ENCODE results near the gene TCAP.

GRCh38 chr17:39714234-39714633, 49.1 kb downstream of the TCAP start:
- TF ChIP-seq CTCF (IDR thresholded peaks at IDR 0.05; ENCODE audit: insufficient read depth, low read depth, low read length) (no peak), EZH2 (IDR thresholded peaks at IDR 0.05; ENCODE audit: insufficient read depth, low read length) (no peak)

Data from astrocyte (in vitro differentiated cells and primary cell).